Right lobe of liver (tissue), 6 donors: Measurements from ENCODE around the gene STING1. TPM values are rescaled to one million over a fixed set of nuclear protein-coding genes. Genes with fewer than 3 reads are reported as not detected.

ENCODE experiments used
- ATAC-seq, 4 donors: fragments of 200-7000 bp; cut with Tn5 transposase; one replicate each; pipeline ENCODE4 v1.9.1; 2020; ENCODE audit warnings: mild to moderate bottlenecking in 4 of 4, moderate library complexity in 4 of 4
- DNase-seq, 3 donors: peaks; one replicate each; pipeline ENCODE4 v3.0.0-alpha.2; 2020
- H3K27ac ChIP-seq, 3 donors: fragments of 200-600 bp; one replicate each; pipeline ENCODE4 v1.8.0; 2022
- H3K27me3 ChIP-seq, 2 donors: fragments of 200-600 bp; one replicate each; pipeline ENCODE4 v1.8.0; 2022
- H3K36me3 ChIP-seq, 4 donors: fragments of 200-600 bp; sonication (generic) in 1 of 4; one replicate each; pipeline versions ENCODE4 v1.5.1 to v1.8.0; 2017 to 2022; ENCODE audit warnings: control low read depth in 1 of 4
- H3K4me1 ChIP-seq, 4 donors: fragments of 200-600 bp; sonication (generic) in 1 of 4; one replicate each; pipeline versions ENCODE4 v1.5.1 to v1.8.0; 2017 to 2022; ENCODE audit warnings: control low read depth in 1 of 4
- H3K4me3 ChIP-seq, 3 donors: fragments of 200-600 bp; one replicate each; pipeline ENCODE4 v1.8.0; 2022
- H3K9me3 ChIP-seq, 4 donors: fragments of 200-600 bp; sonication (generic) in 1 of 4; one replicate each; pipeline versions ENCODE4 v1.5.1 to v1.8.0; 2017 to 2022; ENCODE audit warnings: control low read depth in 1 of 4
- POLR2A ChIP-seq: fragments of 450-650 bp; IDR thresholded peaks from one replicate; pipeline ENCODE4 v1.6.1; 2017; ENCODE audit warnings: antibody characterized with exemption, mild to moderate bottlenecking
- WGBS: methylation state at CpG from one replicate; pipeline ENCODE4 v1.1.6; 2018; ENCODE audit warnings: low coverage, low lambda C conversion rate; ENCODE audit not compliant: insufficient coverage; ENCODE audit errors: missing lambda C conversion rate; 5-methylcytosine and 5-hydroxymethylcytosine counted together
- intact Hi-C, 2 donors: fragments of 100-400 bp; cut with DNase I; formaldehyde crosslinking; loops; one replicate each; pipeline versions ENCODE4 v1.11.2 to v1.14.1; 2022
- total RNA-seq, 6 experiments: library from RNA; depleted of rRNA in 2 of 6; stranded (reverse); fragments of >200 nt in 2 of 6; fragmentation: NEBNext Ultra II Directional in 3 of 6; extraction: Animal tissue kit (Norgen Biotek cat#: 25700) in 3 of 6; gene quantifications; one replicate each; pipeline versions ENCODE4 v1.1.0 to v1.2.4, GENCODE V29; 2016 to 2023
- TF ChIP-seq, protein P1 (sequence below), 4 donors: fragments of 200-600 bp in 3 of 4; fragments of 450-650 bp in 1 of 4; IDR thresholded peaks; one replicate each; pipeline versions ENCODE4 v1.5.1 to v1.8.0; 2016 to 2022; ENCODE audit warnings: antibody characterized with exemption in 4 of 4, mild to moderate bottlenecking in 2 of 4
- donor health status: DM: no; HTN: yes; CAD: no.
- donor health status: DM: no; HTN: no; CAD: no.
- donor health status: DM: no; HTN: no; CAD: no.
- donor health status: DM: no; HTN: yes; CAD: no.
- donor health status: DM: no; HTN: yes; CAD: no.

STING1 gene
- total RNA-seq, 6 experiments from 2014 or later: 4.9 to 11.3 (median 7.0) TPM

DNA sequence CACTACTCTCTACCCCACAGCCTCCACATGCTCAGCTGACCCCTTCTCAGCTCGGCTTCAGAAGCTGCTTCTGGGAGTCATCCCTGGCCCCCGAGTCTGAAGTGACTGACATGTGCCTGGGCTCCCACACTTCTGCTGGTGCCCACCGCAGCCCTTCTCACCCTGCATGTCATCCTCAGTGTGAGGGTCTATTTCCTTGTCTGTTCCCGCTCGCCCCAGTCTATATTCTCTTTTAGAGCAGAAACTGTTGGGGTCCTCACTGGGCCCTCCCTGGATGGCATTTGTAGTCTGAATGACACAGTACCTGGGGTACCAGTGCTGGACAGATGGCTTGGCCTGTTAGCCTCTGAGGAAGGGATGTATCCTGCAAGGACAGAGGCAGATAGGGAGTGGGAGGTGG lies 25.3 kb downstream of the STING1 start:
- WGBS: 80% methylated on average over 5 of the region's 5 CpGs
- no peak for TF ChIP-seq POLR2A
- TF ChIP-seq, protein P1, sequence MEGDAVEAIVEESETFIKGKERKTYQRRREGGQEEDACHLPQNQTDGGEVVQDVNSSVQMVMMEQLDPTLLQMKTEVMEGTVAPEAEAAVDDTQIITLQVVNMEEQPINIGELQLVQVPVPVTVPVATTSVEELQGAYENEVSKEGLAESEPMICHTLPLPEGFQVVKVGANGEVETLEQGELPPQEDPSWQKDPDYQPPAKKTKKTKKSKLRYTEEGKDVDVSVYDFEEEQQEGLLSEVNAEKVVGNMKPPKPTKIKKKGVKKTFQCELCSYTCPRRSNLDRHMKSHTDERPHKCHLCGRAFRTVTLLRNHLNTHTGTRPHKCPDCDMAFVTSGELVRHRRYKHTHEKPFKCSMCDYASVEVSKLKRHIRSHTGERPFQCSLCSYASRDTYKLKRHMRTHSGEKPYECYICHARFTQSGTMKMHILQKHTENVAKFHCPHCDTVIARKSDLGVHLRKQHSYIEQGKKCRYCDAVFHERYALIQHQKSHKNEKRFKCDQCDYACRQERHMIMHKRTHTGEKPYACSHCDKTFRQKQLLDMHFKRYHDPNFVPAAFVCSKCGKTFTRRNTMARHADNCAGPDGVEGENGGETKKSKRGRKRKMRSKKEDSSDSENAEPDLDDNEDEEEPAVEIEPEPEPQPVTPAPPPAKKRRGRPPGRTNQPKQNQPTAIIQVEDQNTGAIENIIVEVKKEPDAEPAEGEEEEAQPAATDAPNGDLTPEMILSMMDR (IDR thresholded peaks at IDR 0.05): no peak
- H3K4me3 ChIP-seq: no peak overlapping the region
- no peaks in the 10 kb centered on the region for H3K36me3 ChIP-seq
- DNase-seq (peak in 1 of 3 donors; percentile 13), ATAC-seq (no peak)
- no peak overlapping the region for H3K27ac ChIP-seq
- intact Hi-C loops: no loop called here
- no peaks in the 10 kb centered on the region for H3K27me3 ChIP-seq
- H3K9me3 ChIP-seq: no peaks in the 10 kb centered on the region
- H3K4me1 ChIP-seq: no peaks in the 10 kb centered on the region

DNA sequence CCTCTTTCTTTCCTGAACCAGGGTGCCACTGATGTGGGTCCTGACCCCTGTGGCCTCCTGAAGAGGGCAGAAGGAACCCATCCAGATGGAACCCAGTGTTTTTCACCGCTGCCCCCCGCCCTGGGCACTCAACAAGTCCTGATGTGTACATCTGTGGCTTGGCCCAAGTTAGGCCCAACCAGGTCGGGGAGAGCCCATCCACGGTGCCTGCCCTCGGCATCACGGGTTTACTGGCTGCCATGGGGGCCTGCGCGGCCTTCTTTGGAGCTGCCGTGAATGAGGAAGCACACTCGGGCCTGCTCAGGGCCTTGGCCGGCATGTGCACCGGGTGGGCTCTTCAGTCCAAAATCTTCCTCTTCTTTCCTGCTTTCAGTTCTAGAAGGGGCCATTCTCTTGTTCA lies 25.8 kb downstream of the STING1 start:
- Histone ChIP-seq H3K4me1 (no peaks in the 10 kb centered on the region), H3K9me3 (no peaks in the 10 kb centered on the region), H3K4me3 (no peak overlapping the region), H3K36me3 (no peaks in the 10 kb centered on the region), H3K27ac (no peak overlapping the region), H3K27me3 (no peaks in the 10 kb centered on the region)
- TF ChIP-seq, protein P1 (IDR thresholded peaks at IDR 0.05): no peak
- TF ChIP-seq POLR2A: no peak
- DNase-seq: peak in 1 of 3 donors; percentile 34
- no peak for ATAC-seq
- intact Hi-C loops: no loop called here
- 66% methylated on average over 2 of the region's 12 CpGs for WGBS

DNA sequence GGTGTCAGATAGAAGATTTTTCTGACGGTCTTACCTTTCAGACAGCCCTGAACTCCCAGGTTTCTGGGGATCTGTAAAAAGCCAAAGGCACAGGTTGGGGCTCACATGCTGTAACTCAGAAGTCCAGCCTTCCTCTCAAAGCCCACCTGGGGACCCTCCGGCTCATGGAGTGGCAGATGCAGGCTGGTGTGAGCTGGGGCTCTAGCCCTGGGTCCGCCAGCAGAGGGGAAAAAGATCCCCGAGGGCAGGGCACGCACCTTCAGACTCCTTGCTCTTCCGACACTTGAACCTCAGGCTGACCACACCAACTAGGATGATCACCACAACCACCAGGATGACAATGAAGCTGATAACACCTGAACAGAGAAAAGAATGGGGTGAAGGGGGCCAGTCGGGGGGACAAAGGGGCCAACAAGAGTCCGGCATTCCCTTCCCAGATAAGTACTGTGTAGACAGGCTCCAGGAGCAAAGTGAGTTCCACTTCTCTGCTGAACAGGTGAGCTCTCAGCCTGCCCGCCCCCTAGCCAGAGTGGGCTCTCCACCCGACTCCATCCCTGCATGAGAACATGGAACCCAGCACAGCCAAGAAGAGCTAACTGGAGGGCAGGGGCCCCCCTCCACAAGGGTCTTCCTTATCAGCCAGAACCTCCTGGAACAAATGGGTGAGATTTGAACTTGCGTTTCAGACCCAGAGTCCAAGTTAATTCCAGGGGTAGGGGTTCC lies 27.8 kb downstream of the STING1 start:
- TF ChIP-seq POLR2A: no peak
- TF ChIP-seq, protein P1 (IDR thresholded peaks at IDR 0.05): no peak

DNA sequence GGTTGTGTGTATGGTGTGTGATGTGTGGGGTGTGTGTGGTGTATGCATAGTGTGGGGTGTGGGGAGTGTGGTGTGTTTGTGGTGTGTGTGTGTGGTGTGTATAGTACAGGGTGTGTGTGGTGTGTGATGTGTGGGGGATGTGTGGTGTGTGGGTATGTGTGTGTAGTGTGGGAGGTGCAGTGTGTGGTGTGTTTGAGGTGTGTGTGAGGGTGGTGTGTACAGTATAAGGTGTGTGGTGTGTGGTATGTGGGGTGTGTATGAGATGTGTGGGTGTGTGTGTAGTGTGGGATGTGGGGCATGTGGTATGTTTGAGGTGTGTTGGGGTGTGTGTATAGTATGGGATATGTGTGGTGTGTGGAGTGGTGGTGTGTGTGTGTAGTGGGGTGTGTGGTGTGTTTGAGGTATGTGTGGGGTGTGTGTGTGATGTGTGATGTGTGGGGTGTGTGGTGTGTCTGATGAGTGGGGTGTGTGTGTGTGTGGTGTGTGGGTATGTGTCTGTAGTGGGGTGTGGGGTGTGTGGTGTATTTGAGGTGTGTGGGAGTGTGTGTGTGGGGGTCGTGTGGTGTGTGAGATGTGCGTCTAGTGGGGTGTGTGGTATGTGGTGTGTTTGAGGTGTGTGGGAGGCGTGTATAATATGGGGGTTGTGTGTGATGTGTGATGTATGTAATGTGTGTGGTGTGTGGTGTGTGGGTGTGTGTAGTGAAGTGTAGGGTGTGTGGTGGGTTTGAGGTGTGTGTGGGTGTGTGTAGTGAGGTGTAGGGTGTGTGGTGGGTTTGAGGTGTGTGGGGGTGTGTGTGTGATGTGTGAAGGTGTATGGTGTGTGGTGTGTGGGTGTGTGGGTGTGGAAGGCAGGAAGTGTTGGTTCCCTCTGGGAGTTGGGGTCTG lies 28.6 kb downstream of the STING1 start:
- H3K27me3 ChIP-seq: no peaks in the 10 kb centered on the region
- peak in 1 of 3 donors; percentile 6 for DNase-seq

More for the DNA sequence above, 27.8 kb downstream of the STING1 start:
- no peak overlapping the region for H3K27ac ChIP-seq
- WGBS: 93% methylated on average over 3 of the region's 11 CpGs
- no peak overlapping the region for H3K4me3 ChIP-seq
- DNase-seq: peak in 1 of 3 donors; percentile 28
- no peak for ATAC-seq
- no peaks in the 10 kb centered on the region for H3K9me3 ChIP-seq
- H3K27me3 ChIP-seq: no peaks in the 10 kb centered on the region
- H3K36me3 ChIP-seq: no peaks in the 10 kb centered on the region
- no peaks in the 10 kb centered on the region for H3K4me1 ChIP-seq
- intact Hi-C loops: no loop called here

More for the DNA sequence above, 28.6 kb downstream of the STING1 start:
- TF ChIP-seq, protein P1 (IDR thresholded peaks at IDR 0.05): no peak
- no peak for TF ChIP-seq POLR2A
- peak in 1 of 4 donors; percentile 12 for ATAC-seq
- intact Hi-C loops: no loop called here
- no peaks in the 10 kb centered on the region for H3K9me3 ChIP-seq
- H3K36me3 ChIP-seq: no peaks in the 10 kb centered on the region
- H3K27ac ChIP-seq: no peak overlapping the region
- no peak overlapping the region for H3K4me3 ChIP-seq
- 91% methylated on average over 3 of the region's 3 CpGs for WGBS
- H3K4me1 ChIP-seq: no peaks in the 10 kb centered on the region
